Gastroesophageal sphincter (tissue), 3 donors: ENCODE data around the gene NR0B2.

ENCODE experiments used
- CTCF ChIP-seq, 4 experiments: fragments of 200-600 bp in 2 of 4; fragments of 450-650 bp in 2 of 4; sonication (generic) in 1 of 4; IDR thresholded peaks; one replicate each; pipeline ENCODE4 v1.5.1; 2017 to 2019; ENCODE audit warnings: antibody characterized with exemption in 4 of 4, mild to moderate bottlenecking in 2 of 4, moderate library complexity in 2 of 4
- EP300 ChIP-seq: sonication (generic); formaldehyde crosslinking; IDR thresholded peaks from one replicate; pipeline ENCODE4 v1.6.1; 2017; ENCODE audit warnings: antibody characterized with exemption, mild to moderate bottlenecking
- POLR2A ChIP-seq, 2 donors: fragments of 450-650 bp; IDR thresholded peaks; one replicate each; pipeline ENCODE4 v1.6.1; 2017; ENCODE audit warnings: antibody characterized with exemption in 2 of 2, mild to moderate bottlenecking in 2 of 2, moderate library complexity in 1 of 2

DNA sequence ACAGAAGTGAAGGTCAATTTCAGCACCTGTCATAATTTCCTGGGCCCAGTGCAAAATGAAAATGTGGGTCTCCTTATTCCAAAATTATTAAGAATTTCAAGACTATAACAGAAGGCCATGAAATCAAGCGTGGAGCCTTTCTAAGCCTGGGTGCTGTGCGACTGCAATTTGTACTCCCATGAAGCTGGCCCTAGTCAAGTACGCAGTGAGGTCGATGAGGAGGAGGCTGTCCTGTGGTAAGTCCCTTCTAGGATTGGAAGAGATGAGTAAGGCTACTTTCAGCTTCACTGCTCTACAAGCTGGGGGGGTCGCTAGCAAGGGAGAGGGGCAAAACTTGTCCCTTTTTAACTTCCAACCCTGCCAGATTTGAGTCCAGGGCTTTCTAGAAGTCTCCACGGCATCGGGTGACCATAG is 7.4 kb upstream of the NR0B2 start:
- TF ChIP-seq CTCF (IDR thresholded peaks at IDR 0.05) (no peak), POLR2A (IDR thresholded peaks at IDR 0.05) (no peak), EP300 (no peak)
